Measurements from ENCODE around the gene DCXR.

Gene DCXR

GRCh38 chr17:82037092-82037888, at the start of gene DCXR:
DCXR (minus strand) TSS chr17:82037697; CDS start chr17:82037682, 15 bp downstream.
- peak within 1 kb of the TSS; percentile 49 for H3K4me3 ChIP-seq (ENCODE audit: low read depth, low read length)

- no peak overlapping the region for H3K4me3 ChIP-seq (ENCODE audit: low read depth, low read length)
Observed at GRCh38 chr17:82085931-82086764, 48.7 kb upstream of the DCXR start.

GRCh38 chr17:82085031-82085861, 47.7 kb upstream of the DCXR start:
- H3K4me3 ChIP-seq (ENCODE audit: low read depth, low read length): no peak overlapping the region

- no peak overlapping the region for H3K4me3 ChIP-seq (ENCODE audit: low read depth, low read length)
Observed at GRCh38 chr17:82084373-82085030, 47.0 kb upstream of the DCXR start.

GRCh38 chr17:82083533-82084359, 46.2 kb upstream of the DCXR start:
- no peak overlapping the region for H3K4me3 ChIP-seq (ENCODE audit: low read depth, low read length)

GRCh38 chr17:82083009-82083408, 45.5 kb upstream of the DCXR start:
- H3K4me3 ChIP-seq (ENCODE audit: low read depth, low read length): no peak overlapping the region

GRCh38 chr17:82082456-82082855, 45.0 kb upstream of the DCXR start:
- no peak overlapping the region for H3K4me3 ChIP-seq (ENCODE audit: low read depth, low read length)

GRCh38 chr17:82081966-82082365, 44.5 kb upstream of the DCXR start:
- no peak overlapping the region for H3K4me3 ChIP-seq (ENCODE audit: low read depth, low read length)

- no peak overlapping the region for H3K4me3 ChIP-seq (ENCODE audit: low read depth, low read length)
Observed at GRCh38 chr17:82081546-82081945, 44.0 kb upstream of the DCXR start.

- no peak overlapping the region for H3K4me3 ChIP-seq (ENCODE audit: low read depth, low read length)
Observed at GRCh38 chr17:82080789-82081464, 43.4 kb upstream of the DCXR start.

GRCh38 chr17:82080048-82080788, 42.7 kb upstream of the DCXR start:
- no peak overlapping the region for H3K4me3 ChIP-seq (ENCODE audit: low read depth, low read length)

GRCh38 chr17:82079001-82079677, 41.6 kb upstream of the DCXR start:
- H3K4me3 ChIP-seq (ENCODE audit: low read depth, low read length): no peak overlapping the region

- H3K4me3 ChIP-seq (ENCODE audit: low read depth, low read length): no peak overlapping the region
Observed at GRCh38 chr17:82078433-82078832, 40.9 kb upstream of the DCXR start.

- no peak overlapping the region for H3K4me3 ChIP-seq (ENCODE audit: low read depth, low read length)
Observed at GRCh38 chr17:82077617-82078358, 40.3 kb upstream of the DCXR start.

GRCh38 chr17:82076785-82077591, 39.5 kb upstream of the DCXR start:
- H3K4me3 ChIP-seq (ENCODE audit: low read depth, low read length): no peak overlapping the region

- H3K4me3 ChIP-seq (ENCODE audit: low read depth, low read length): no peak overlapping the region
Observed at GRCh38 chr17:82076018-82076784, 38.7 kb upstream of the DCXR start.

Data from iPS-11a (cell line).